GM18508 (cell line): ENCODE results near the gene NUDT1.

ENCODE experiments used
- ATAC-seq: cut with Tn5 transposase; IDR thresholded peaks from one replicate; pipeline ENCODE4 v1.9.1; 2021; ENCODE audit warnings: moderate number of reproducible peaks; ENCODE audit not compliant: insufficient read depth, unreplicated experiment

Gene NUDT1

GRCh38 chr7:2245883-2246675 is 4.1 kb downstream of the NUDT1 start:
- ATAC-seq: no peak

DNA sequence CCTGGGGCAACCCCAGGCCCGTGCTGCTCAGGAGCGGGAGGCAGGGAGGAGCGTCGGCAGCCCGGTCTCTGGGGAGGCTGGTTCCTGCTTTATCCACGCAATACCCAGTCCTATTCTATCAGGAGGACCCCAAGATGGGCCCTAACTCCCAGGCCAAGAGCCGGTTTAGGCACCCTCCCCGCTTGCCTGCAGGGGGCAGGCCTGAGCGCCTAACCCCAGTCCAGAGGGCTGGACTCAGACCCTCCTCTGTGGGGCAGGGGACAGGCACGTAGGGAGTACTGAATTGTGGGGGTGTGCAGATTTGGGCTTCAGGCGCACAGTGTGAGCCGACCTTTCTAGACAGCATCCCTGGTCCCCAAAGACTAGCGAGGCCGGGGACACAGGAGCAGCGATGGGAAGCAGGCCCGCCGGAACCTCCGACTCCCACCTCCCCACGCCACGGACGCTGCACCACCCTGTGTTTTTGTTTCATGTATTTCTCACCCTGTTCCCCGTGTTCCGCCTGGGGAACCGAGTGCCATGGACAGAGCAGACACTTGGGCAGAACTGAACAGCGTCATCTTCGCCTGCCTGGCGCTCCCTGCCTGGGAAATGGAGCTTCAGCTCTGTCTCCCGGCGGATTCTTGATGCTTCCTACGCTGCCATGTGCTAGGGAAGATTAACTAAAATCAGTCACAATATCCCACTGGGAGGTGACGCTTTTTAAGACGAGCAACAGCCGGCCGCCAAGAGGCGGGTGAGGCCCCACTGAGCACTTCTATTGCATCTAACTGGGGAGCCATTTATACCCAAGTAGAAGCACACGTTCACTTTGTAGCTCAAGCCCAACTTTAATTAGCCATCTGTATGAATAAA is 5.3 kb downstream of the NUDT1 start:
- no peak for ATAC-seq

DNA sequence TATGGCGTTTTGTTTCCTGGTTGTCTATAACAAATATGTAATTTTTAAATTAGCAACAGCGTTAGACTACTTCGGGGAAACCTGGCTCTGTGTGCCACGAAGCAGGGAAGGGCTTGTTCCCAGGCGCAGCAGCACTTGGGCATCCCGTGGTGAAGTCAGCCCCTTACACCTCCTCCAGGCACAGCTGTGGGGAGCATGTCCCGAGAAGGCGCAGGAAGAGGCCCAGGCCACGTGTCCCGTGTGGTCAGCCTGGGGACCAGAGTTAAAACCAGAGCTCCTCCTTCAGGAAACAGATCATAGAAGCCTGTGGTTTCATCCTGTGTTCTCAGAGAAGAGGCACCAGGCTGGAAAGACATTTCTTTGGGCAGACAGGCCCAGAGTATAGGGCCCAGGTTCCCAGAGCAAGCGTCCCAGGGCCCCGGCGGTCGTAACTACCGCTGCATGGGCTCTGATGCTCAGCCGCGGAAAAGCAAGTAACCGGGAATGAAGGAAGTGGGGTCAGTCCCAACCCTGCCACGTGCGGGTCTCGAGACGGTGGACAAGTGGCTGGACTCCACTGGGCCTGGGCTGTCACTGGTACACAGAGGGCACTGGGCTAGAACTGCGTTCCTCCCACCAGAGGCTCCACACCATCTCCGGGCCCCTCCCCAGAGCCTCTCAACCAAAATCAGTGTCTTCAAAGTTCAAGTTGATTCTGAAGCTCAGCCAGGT is 7.1 kb downstream of the NUDT1 start:
- no peak for ATAC-seq

DNA sequence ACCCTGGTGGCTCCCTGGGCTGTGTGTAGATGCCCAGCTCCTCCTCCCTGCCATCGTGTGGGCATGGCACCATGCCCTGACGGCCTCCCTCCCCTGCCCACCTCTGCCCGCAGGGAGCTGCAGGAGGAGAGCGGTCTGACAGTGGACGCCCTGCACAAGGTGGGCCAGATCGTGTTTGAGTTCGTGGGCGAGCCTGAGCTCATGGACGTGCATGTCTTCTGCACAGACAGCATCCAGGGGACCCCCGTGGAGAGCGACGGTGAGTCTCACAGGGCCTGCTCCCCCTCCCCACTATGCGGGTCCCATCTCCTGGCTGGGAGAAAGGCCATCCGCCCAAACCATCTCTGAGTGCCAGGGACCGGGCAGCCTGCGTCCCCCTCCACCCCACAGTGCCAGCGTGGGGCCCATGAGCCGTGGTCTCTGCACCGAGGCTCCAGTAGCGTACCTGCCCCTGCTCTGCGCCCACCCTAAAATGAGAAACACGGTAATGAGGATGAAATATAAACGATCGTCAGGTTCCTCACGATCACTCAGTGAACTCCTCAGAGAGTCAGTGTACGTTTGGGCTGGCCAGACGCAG is 7.8 kb downstream of the NUDT1 start:
- ATAC-seq: no peak

GRCh38 chr7:2251381-2251780 is 9.4 kb downstream of the NUDT1 start:
- ATAC-seq: no peak

GRCh38 chr7:2251841-2252771 is 10.1 kb downstream of the NUDT1 start:
- no peak for ATAC-seq

GRCh38 chr7:2253021-2253420 is 11.0 kb downstream of the NUDT1 start:
- no peak for ATAC-seq

DNA sequence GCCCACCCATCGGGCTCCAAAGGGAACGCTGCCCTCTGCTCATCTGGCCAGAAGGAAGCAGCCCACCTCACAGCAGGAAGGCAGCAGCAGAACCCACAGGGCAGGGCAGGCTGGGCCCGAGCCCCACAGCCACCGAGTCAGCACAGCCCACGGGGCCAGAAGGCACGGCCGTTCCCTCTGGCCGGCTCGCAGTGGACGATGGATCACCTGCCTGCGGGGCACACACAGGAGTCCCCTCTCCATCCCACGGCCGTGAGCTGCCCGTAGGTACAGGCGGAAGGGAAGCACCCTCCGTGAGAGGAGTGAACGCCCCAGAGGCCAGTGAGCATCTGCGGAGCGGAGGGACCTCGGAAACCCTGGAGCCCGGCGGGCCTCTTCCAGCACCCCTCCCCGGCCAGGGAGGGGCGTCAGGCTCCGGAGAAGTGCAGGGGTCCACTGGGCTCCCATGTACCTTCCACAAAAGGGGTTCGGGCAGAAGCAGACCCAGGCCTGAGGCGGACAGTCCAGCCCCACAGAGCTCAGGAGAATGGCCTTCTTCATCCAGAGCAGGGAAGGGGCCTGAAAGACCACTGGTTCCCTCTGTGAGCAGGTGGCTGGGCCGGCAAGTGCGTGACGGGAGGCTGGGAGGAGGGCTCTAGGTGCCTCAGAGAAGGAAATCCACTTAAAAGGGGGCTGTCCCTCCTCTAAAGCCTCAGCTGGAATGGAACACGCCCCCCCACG is 11.7 kb downstream of the NUDT1 start:
- no peak for ATAC-seq

DNA sequence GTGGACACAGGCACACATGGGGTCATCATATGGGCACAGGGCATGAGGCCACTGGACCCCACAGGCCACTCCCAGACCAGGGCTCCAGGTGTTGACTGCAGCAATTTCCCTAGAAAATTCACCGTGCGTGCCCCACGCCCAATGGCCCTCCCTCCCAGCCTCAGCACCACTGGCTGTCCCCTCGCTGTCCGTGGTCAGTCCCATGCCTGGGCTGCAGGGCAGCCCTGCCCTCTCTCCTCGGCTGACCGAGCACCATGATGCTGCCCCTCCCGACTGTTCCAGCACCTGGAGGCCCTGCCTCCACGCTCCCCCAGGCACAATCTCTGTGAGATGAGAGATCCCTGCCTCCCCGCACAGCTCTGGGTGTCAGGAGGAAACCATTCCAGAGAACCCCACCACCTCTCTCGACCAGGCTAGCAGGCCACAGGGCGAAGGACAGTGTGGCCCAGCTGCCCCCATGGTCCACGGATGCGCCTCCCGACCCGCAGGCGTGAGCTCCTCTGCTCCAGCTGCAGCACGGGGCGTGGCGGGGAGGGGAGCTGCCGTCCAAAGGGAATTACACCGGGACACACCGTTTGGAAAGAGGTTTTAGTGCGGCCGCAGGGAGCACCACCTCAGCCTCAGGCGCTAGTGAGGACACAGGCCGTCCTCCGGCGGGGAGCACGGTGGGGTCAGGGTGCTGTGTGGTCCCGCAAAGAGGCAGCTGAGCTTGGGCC is 12.6 kb downstream of the NUDT1 start:
- no peak for ATAC-seq

DNA sequence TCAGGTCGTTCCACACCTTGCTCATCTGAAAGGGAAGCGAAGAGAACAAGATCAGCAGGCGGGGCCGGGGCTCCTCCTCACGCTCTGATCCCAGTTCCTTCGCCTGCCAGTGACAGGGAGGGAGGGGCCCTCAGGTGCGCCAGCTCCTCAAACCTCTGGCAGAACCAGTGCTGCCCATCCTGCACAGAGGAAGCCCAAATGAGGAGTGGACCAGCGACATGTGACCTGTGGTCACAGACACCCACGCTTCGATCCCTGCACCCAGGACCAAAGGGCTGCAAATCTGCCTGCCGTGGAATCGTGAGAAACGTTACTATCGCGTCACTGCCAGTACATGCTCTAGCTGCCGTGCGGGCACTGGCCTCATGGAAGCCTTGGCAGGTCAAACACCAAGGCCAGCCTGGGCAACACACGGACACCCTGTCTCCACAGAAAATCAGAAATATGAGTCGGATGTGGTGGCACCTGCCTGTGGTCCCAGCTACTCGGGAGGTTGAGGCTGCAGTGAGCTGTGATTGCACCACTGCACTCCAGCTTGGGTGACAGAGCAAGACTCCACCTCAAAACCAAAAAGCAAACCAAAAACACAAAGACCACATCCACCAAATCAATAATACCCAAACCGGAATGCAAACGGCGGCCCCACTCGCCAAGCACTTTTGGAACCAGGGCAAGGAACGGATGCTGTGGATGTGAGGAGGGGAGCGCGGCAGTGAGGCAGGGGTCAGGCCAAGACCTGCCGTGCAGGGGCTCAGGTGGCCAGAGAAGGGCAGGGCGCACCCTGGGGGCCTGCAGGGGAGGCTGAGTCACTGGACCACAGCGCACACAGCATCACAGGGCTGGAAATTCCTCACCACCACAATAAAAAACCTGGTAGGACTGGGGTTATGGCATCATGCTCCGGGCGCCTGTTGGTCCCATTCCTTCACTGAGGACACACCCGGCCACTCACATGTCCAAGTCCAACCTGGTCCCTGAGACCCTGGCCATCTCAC is 13.4 kb downstream of the NUDT1 start:
- ATAC-seq: no peak

GRCh38 chr7:2256306-2257045 is 14.4 kb downstream of the NUDT1 start:
- ATAC-seq: no peak

- ATAC-seq: no peak
Observed at GRCh38 chr7:2257046-2257551, 15.1 kb downstream of the NUDT1 start.

- no peak for ATAC-seq
Observed at GRCh38 chr7:2257651-2258050, 15.6 kb downstream of the NUDT1 start.

GRCh38 chr7:2258661-2259365 is 16.8 kb downstream of the NUDT1 start:
- no peak for ATAC-seq

GRCh38 chr7:2259480-2259879 is 17.5 kb downstream of the NUDT1 start:
- ATAC-seq: no peak

DNA sequence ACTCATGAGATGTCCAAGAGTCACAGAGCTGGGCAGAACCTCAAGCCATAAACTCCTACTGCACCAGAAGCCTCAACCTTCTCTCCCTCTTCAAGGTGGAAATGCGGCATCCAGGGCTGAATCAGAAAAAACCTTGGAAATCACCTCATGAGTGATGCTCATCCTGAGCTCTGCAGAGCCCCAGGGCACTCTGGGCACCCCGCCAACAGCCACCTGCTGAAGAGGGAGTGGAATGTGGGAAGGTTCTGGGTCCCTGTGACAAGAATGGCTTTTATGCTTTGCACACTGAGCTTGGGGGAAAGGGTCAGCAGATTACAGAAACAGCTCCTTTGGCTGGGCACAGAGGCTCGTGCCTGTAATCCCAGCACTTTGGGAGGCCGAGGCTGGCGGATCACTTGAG is 18.8 kb downstream of the NUDT1 start:
- no peak for ATAC-seq
